ENCODE measurements around the gene CYB561D1. TPM values are rescaled to one million over a fixed set of nuclear protein-coding genes. Genes with fewer than 3 reads are reported as not detected.

Gene CYB561D1
- total RNA-seq, 5 donors from 2014 or later (not counting 1 experiment from before 2014, with no cell fraction given), result 23.6 to 42.6 (median 39.5) TPM

DNA sequence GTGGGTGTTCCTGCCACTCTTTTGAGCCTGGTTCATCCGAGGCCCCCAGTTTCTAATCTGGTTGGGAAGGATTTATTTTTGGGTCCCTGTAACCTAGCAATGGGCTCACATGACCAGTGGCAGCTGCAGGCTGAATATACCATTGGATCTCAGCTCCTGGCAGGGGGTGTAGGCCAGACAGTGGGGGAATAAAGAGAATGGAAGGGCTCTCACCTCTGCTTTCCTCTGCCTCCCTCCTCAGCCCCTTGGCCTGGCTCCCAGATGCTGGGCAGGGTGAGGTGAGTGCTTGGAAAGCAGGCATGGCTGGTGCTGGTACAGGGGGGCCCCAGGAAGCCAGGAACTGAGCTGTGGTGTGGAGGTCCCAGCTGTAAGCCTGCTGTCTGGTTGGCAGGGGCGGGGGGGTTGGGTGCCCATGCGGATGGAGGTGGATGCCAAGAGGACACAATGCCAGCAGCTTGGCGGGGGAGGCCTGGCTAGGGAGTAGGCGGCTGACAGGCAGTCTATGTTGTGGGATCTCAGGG, 42.1 kb downstream of the CYB561D1 start:
- H3K4me3 ChIP-seq (ENCODE audit: control insufficient read depth in 1 of 2, extremely low read depth in 1 of 2, low read length in 1 of 2), result no peak overlapping the region
- ATAC-seq (replicated peaks in 1 of 4) (no peak), DNase-seq (no peak)
- Mint-ChIP-seq H3K36me3 (no peaks in the 10 kb centered on the region), H3K4me1 (peaks cover 18 to 20% (median 18%) of the 10 kb centered on the region in 3 donors), H3K27ac (no peak overlapping the region), H3K4me3 (no peak overlapping the region), H3K9me3 (no peaks in the 10 kb centered on the region), H3K27me3 (no peaks in the 10 kb centered on the region)
- H3K4me1 ChIP-seq (ENCODE audit: control insufficient read depth in 1 of 2, extremely low read depth in 1 of 2, insufficient read depth in 2 of 2, low read length in 2 of 2), result peaks cover 10 to 20% of the 10 kb centered on the region in 2 experiments
- peaks cover 0 to 5% of the 10 kb centered on the region in 2 experiments for H3K27me3 ChIP-seq (replicated peaks in 1 of 2; ENCODE audit: control insufficient read depth in 2 of 2, extremely low read depth in 1 of 2, insufficient read depth in 2 of 2, low read length in 1 of 2)
- H3K36me3 ChIP-seq (ENCODE audit: control insufficient read depth in 2 of 2, extremely low read depth in 1 of 2, insufficient read depth in 1 of 2, low read length in 1 of 2), result no peaks in the 10 kb centered on the region
- no peak overlapping the region for H3K27ac ChIP-seq (ENCODE audit: low read length)
- no peaks in the 10 kb centered on the region for H3K9me3 ChIP-seq
- 72% methylated on average over 3 of the region's 5 CpGs for WGBS (ENCODE audit: insufficient coverage)
- ChIA-PET CTCF (interaction anchor here in 1 of 2 donors (9.4 kb wide), 1 partner anchor 41 kb away, joined by 294 read pairs; the partner anchor contains the start of gene CYB561D1), POLR2A (interaction anchor here in 1 of 2 donors (1.1 kb wide), 1 partner anchor 31 kb away, joined by 5 read pairs; no protein-coding TSS in a partner anchor)

DNA sequence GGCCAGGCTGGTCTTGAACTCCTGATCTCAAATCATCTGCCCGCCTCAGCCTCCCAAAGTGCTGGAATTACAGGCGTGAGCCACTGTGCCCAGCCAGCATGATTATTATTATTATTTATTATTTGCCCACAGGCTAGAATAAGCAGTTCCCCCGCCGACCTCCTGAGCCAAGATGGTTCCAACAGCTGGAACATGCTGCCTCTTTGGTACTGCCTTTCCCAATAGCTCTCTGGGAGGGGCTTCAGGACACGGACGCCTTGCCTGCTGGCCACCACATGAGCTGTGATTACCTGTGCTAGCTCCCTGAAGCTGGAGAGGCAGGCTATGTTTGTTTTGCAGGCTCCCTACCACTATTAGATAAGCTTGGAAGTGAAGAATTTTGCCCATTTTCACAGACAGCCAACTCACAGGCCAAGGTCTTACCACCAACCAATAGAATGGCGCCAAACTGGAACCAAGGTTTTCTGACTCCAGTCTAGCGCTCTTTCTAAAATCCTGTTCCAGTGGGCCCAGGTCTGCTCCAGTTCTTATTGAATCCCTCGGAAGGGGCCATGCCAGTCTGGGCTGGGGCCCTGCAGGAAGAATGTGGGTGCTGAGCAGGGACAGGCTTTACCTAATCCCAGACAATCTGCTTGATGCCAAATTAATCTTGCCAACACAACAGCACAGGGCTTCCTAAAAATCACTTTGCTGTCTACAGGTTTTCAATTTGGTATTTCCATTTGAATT, 43.7 kb downstream of the CYB561D1 start:
- Mint-ChIP-seq H3K4me3 (no peak overlapping the region), H3K27me3 (no peaks in the 10 kb centered on the region), H3K36me3 (no peaks in the 10 kb centered on the region), H3K9me3 (no peaks in the 10 kb centered on the region), H3K27ac (no peak overlapping the region), H3K4me1 (peaks cover 3 to 4% (median 3%) of the 10 kb centered on the region in 3 donors)
- Histone ChIP-seq H3K4me1 (ENCODE audit: control insufficient read depth in 1 of 2, extremely low read depth in 1 of 2, insufficient read depth in 2 of 2, low read length in 2 of 2) (peaks cover 0 to 4% of the 10 kb centered on the region in 2 experiments), H3K27ac (ENCODE audit: low read length) (no peak overlapping the region), H3K4me3 (ENCODE audit: control insufficient read depth in 1 of 2, extremely low read depth in 1 of 2, low read length in 1 of 2) (no peak overlapping the region), H3K27me3 (replicated peaks in 1 of 2; ENCODE audit: control insufficient read depth in 2 of 2, extremely low read depth in 1 of 2, insufficient read depth in 2 of 2, low read length in 1 of 2) (peaks cover 0 to 2% of the 10 kb centered on the region in 2 experiments), H3K9me3 (no peaks in the 10 kb centered on the region), H3K36me3 (ENCODE audit: control insufficient read depth in 2 of 2, extremely low read depth in 1 of 2, insufficient read depth in 1 of 2, low read length in 1 of 2) (no peaks in the 10 kb centered on the region)
- WGBS (ENCODE audit: insufficient coverage), result 90% methylated on average over 5 of the region's 9 CpGs
- ChIA-PET CTCF (interaction anchor here (0.6 to 9.4 kb wide), 3 partner anchors 23 to 43 kb away, joined by 5 to 294 read pairs (median 6); partner anchors contain the start of gene CYB561D1 (in 1 of the 2)), POLR2A (no interaction called here)
- ATAC-seq (replicated peaks in 1 of 4), result no peak
- DNase-seq, result no peak

DNA sequence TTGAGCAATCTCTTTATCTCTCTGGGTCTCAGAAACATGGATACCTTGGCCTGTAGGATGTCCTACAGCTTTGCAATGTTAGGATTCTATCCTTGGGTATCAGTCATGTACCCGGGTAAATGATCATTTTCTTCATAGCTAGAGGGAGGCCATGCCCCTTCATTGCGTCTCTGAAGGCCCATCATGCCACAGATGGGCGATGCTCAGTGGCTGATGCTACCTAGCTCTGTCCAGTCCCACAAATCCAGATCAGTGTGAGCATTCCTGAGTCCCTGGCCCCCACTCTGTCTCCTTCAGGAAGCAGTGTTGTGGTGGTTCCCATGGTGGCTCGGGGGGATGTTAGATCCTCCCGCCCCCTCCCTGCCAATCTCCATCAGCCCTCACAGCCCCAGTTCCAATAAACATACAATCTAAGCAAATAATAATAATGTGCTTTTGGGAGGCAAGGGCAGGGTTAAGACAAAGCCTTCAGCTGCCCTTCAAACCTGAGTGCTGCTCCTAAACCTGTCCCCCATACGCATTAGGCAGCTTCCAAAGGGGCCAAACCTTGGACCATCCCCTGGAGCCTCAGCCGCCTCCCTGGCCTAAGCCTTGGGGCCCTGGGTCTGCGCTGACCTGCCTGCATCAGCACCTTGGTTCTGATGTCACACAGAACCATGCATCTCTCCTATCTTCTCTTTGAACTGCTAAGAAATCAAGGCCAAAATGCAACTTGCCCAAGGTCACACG, 45.1 kb downstream of the CYB561D1 start:
- POLR2A ChIA-PET, result interaction anchor here in 1 of 2 donors (0.6 kb wide), 1 partner anchor 47 kb away, joined by 5 read pairs; no protein-coding TSS in a partner anchor
- Histone ChIP-seq H3K27ac (ENCODE audit: low read length) (no peak overlapping the region), H3K4me1 (ENCODE audit: control insufficient read depth in 1 of 2, extremely low read depth in 1 of 2, insufficient read depth in 2 of 2, low read length in 2 of 2) (no peaks in the 10 kb centered on the region), H3K36me3 (ENCODE audit: control insufficient read depth in 2 of 2, extremely low read depth in 1 of 2, insufficient read depth in 1 of 2, low read length in 1 of 2) (no peaks in the 10 kb centered on the region), H3K4me3 (ENCODE audit: control insufficient read depth in 1 of 2, extremely low read depth in 1 of 2, low read length in 1 of 2) (no peak overlapping the region), H3K27me3 (replicated peaks in 1 of 2; ENCODE audit: control insufficient read depth in 2 of 2, extremely low read depth in 1 of 2, insufficient read depth in 2 of 2, low read length in 1 of 2) (peaks cover 0 to 5% of the 10 kb centered on the region in 2 experiments), H3K9me3 (no peaks in the 10 kb centered on the region)
- DNase-seq (no peak), ATAC-seq (replicated peaks in 1 of 4) (no peak)
- Mint-ChIP-seq H3K4me1 (no peaks in the 10 kb centered on the region), H3K27ac (no peak overlapping the region), H3K9me3 (no peaks in the 10 kb centered on the region), H3K36me3 (no peaks in the 10 kb centered on the region), H3K27me3 (no peaks in the 10 kb centered on the region), H3K4me3 (no peak overlapping the region)
- CTCF ChIA-PET, result interaction anchor here (0.6 to 0.8 kb wide), 3 partner anchors 40 to 434 kb away, joined by 4 to 6 read pairs (median 5); no protein-coding TSS in a partner anchor
- 83% methylated on average over 6 of the region's 9 CpGs for WGBS (ENCODE audit: insufficient coverage)

DNA sequence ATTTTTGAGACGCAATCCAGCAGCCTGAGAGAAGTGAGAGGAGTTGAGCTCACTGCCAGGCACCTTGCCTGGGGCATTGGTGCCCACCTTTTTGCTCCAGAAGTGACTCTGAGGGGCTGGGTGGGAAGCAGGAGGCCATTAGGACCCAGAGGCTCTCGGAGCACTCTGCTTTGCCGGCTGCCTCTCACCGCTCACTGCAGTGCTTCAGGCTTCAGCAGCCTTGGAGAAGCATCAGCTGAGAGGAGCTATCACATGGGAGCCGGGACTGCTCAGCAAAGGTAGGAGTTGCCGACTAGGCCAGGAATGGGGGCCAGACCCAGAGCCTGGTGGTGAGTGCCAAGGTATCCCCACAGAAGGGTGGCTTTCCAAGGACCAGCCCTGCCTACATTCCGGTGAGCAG, 45.8 kb downstream of the CYB561D1 start, which contains the start of gene GPR61:
Gene GPR61 (plus strand): TSS at position 197 of the 400 bp plus-strand sequence. CDS start 3,151 bp downstream, outside the sequence.
- Histone ChIP-seq H3K27ac (ENCODE audit: low read length) (no peak within 1 kb of the TSS), H3K9me3 (no peaks in the 10 kb centered on the region), H3K36me3 (ENCODE audit: control insufficient read depth in 2 of 2, extremely low read depth in 1 of 2, insufficient read depth in 1 of 2, low read length in 1 of 2) (no peaks in the 10 kb centered on the region), H3K4me3 (ENCODE audit: control insufficient read depth in 1 of 2, extremely low read depth in 1 of 2, low read length in 1 of 2) (no peak within 1 kb of the TSS), H3K4me1 (ENCODE audit: control insufficient read depth in 1 of 2, extremely low read depth in 1 of 2, insufficient read depth in 2 of 2, low read length in 2 of 2) (no peaks in the 10 kb centered on the region), H3K27me3 (replicated peaks in 1 of 2; ENCODE audit: control insufficient read depth in 2 of 2, extremely low read depth in 1 of 2, insufficient read depth in 2 of 2, low read length in 1 of 2) (peaks cover 0 to 5% of the 10 kb centered on the region in 2 experiments)
- Mint-ChIP-seq H3K36me3 (no peaks in the 10 kb centered on the region), H3K27ac (no peak within 1 kb of the TSS), H3K4me3 (no peak within 1 kb of the TSS), H3K27me3 (no peaks in the 10 kb centered on the region), H3K9me3 (no peaks in the 10 kb centered on the region), H3K4me1 (no peaks in the 10 kb centered on the region)
- DNase-seq (no peak), ATAC-seq (replicated peaks in 1 of 4) (no peak)
- POLR2A ChIA-PET, result interaction anchor here in 1 of 2 donors (0.6 kb wide), 1 partner anchor 48 kb away, joined by 5 read pairs; no protein-coding TSS in a partner anchor
- WGBS (ENCODE audit: insufficient coverage), result 71% methylated on average over 6 of the region's 7 CpGs
- CTCF ChIA-PET, result no interaction called here

DNA sequence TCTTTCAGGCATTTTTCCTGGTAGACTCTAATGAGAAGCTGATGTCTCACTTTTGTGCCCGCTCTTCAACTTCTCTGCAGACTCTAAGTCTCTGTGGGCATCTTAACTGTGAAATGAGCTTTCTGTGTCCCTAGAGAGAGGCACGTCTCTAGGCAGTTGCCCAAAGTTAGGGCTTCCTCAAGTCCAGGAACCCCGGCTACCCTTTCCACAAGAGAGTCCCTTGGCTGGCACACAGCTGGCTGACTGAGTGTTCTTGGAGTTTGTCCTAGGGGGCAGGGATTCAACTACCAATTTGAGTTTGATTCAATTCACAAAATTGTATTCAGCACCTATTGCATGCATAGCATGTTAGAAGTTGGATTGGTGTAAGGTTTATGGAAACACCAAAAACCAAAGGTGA, 47.2 kb downstream of the CYB561D1 start:
- no peak overlapping the region for H3K4me3 ChIP-seq (ENCODE audit: control insufficient read depth in 1 of 2, extremely low read depth in 1 of 2, low read length in 1 of 2)
- H3K27me3 Mint-ChIP-seq, result no peaks in the 10 kb centered on the region
- ChIA-PET POLR2A (no interaction called here), CTCF (interaction anchor here (0.8 to 2.0 kb wide), 3 partner anchors 18 to 99 kb away, joined by 3 to 5 read pairs (median 3); no protein-coding TSS in a partner anchor)
- DNase-seq (no peak), ATAC-seq (replicated peaks in 1 of 4) (no peak)
- H3K27ac ChIP-seq (ENCODE audit: low read length), result no peak overlapping the region
- H3K9me3 ChIP-seq, result no peaks in the 10 kb centered on the region
- H3K9me3 Mint-ChIP-seq, result no peaks in the 10 kb centered on the region
- H3K36me3 ChIP-seq (ENCODE audit: control insufficient read depth in 2 of 2, extremely low read depth in 1 of 2, insufficient read depth in 1 of 2, low read length in 1 of 2), result no peaks in the 10 kb centered on the region
- 40% methylated on average over 1 of the region's 3 CpGs for WGBS (ENCODE audit: insufficient coverage)
- no peak overlapping the region for H3K4me3 Mint-ChIP-seq
- no peaks in the 10 kb centered on the region for H3K36me3 Mint-ChIP-seq
- H3K4me1 ChIP-seq (ENCODE audit: control insufficient read depth in 1 of 2, extremely low read depth in 1 of 2, insufficient read depth in 2 of 2, low read length in 2 of 2), result no peaks in the 10 kb centered on the region
- no peak overlapping the region for H3K27ac Mint-ChIP-seq
- H3K27me3 ChIP-seq (replicated peaks in 1 of 2; ENCODE audit: control insufficient read depth in 2 of 2, extremely low read depth in 1 of 2, insufficient read depth in 2 of 2, low read length in 1 of 2), result peaks cover 0 to 3% of the 10 kb centered on the region in 2 experiments
- peaks cover under 1 to 3% (median 3%) of the 10 kb centered on the region in 3 donors for H3K4me1 Mint-ChIP-seq

DNA sequence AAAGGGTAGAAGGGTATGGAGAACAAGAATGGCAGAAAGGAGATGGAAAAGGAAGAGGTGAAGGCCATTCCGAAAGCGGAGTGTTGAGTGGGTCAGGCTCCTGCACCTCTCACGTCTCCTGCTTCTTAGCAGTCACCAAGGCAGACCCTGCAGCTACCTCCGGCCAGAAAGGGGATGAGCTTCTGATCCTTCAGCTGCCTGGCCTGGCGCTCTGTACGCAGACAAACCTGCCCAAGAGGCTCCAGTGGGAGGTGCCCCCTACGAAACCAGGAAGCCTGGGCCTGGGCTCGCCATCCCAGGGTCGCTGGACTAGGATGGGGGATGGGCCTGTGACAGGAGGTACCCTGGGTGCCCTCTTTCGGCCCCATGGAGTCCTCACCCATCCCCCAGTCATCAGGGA, 48.8 kb downstream of the CYB561D1 start:
- CTCF ChIA-PET, result interaction anchor here (0.9 to 1.0 kb wide), 2 partner anchors 9 to 53 kb away, joined by 3 read pairs; no protein-coding TSS in a partner anchor
- Mint-ChIP-seq H3K27ac (peak overlapping the region in 1 of 2 donors; percentile 11), H3K9me3 (no peaks in the 10 kb centered on the region), H3K27me3 (no peaks in the 10 kb centered on the region), H3K4me1 (peaks cover 16 to 18% (median 18%) of the 10 kb centered on the region in 3 donors), H3K4me3 (no peak overlapping the region), H3K36me3 (no peaks in the 10 kb centered on the region)
- POLR2A ChIA-PET, result no interaction called here
- Histone ChIP-seq H3K27ac (ENCODE audit: low read length) (no peak overlapping the region), H3K36me3 (ENCODE audit: control insufficient read depth in 2 of 2, extremely low read depth in 1 of 2, insufficient read depth in 1 of 2, low read length in 1 of 2) (no peaks in the 10 kb centered on the region), H3K4me1 (ENCODE audit: control insufficient read depth in 1 of 2, extremely low read depth in 1 of 2, insufficient read depth in 2 of 2, low read length in 2 of 2) (peaks cover 7 to 15% of the 10 kb centered on the region in 2 experiments), H3K4me3 (ENCODE audit: control insufficient read depth in 1 of 2, extremely low read depth in 1 of 2, low read length in 1 of 2) (no peak overlapping the region), H3K9me3 (no peaks in the 10 kb centered on the region), H3K27me3 (replicated peaks in 1 of 2; ENCODE audit: control insufficient read depth in 2 of 2, extremely low read depth in 1 of 2, insufficient read depth in 2 of 2, low read length in 1 of 2) (peaks cover 0 to 3% of the 10 kb centered on the region in 2 experiments)
- ATAC-seq (replicated peaks in 1 of 4), result no peak
- no peak for DNase-seq
- 95% methylated on average over 6 of the region's 10 CpGs for WGBS (ENCODE audit: insufficient coverage)

All from T-cell (primary cell).